Measurements from ENCODE around the gene CNBD2. TPM values are rescaled to one million over a fixed set of nuclear protein-coding genes. Genes with fewer than 3 reads are reported as not detected.
"Not testable (repeated sequence)": the region's sequence is repeated elsewhere in the genome, so short reads cannot be mapped to it uniquely, and the experiment has no call there.

The CNBD2 gene
- total RNA-seq, 2 donors from 2014 or later: 8.0 to 23.4 TPM

DNA sequence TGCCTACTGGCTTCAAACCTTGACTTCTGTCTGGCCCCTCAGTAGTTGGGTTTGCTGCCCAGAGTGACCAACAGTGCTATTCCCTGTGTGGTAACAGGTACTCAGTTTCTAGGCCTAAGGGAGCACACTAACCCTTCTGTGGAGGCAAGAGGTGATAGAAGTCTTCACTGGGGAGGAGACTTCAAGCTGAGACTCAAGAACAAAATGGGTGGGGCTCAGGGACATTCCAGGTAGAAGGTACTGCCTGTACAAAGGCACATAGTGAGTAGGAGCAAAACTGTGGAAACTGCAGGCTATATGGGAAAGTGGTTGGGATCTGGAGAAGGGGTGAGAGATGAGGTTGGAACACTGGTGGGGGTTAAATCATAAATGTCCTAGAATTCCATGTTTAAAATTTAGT is 11.8 kb upstream of the CNBD2 start:
- intact Hi-C loops (cut with DNase I): no loop called here
- no peak for ATAC-seq

DNA sequence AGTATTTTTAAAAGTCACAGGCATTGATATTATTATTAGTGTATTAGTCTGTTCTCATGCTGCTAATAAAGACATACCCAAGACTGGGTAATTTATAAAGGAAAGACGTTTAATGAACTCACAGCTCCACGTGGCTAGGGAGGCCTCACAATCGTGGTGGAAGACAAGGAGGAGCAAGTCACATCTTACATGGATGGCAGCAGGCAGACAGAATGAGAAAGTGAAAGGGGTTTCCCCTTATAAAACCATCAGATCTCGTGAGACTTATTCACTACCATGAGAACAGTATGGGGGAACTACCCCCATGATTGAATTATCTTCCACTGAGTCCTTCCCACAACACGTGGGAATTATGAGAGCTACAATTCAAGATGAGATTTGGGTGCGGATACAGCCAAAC is 9.1 kb upstream of the CNBD2 start:
- H3K27me3 ChIP-seq; intact Hi-C loops (cut with DNase I): not testable (repeated sequence)
- WGBS, 2 donors: 74 to 78% methylated on average over 6 of the region's 6 CpGs

More for the DNA sequence above, 11.8 kb upstream of the CNBD2 start:
- TF ChIP-seq, protein P1, sequence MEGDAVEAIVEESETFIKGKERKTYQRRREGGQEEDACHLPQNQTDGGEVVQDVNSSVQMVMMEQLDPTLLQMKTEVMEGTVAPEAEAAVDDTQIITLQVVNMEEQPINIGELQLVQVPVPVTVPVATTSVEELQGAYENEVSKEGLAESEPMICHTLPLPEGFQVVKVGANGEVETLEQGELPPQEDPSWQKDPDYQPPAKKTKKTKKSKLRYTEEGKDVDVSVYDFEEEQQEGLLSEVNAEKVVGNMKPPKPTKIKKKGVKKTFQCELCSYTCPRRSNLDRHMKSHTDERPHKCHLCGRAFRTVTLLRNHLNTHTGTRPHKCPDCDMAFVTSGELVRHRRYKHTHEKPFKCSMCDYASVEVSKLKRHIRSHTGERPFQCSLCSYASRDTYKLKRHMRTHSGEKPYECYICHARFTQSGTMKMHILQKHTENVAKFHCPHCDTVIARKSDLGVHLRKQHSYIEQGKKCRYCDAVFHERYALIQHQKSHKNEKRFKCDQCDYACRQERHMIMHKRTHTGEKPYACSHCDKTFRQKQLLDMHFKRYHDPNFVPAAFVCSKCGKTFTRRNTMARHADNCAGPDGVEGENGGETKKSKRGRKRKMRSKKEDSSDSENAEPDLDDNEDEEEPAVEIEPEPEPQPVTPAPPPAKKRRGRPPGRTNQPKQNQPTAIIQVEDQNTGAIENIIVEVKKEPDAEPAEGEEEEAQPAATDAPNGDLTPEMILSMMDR (IDR thresholded peaks at IDR 0.05): no peak
- no peak for TF ChIP-seq POLR2A (IDR thresholded peaks at IDR 0.05)
- no peaks in the 10 kb centered on the region for H3K27me3 ChIP-seq
- no peak overlapping the region for H3K4me3 ChIP-seq
- peaks cover 29% of the 10 kb centered on the region for H3K4me1 ChIP-seq
- no peak for DNase-seq
- H3K27ac ChIP-seq: no peak overlapping the region
- H3K36me3 ChIP-seq (replicated peaks in 1 of 2; ENCODE audit: insufficient read depth in 1 of 2, low read depth in 2 of 2): no peaks in the 10 kb centered on the region
- no peaks in the 10 kb centered on the region for H3K9me3 ChIP-seq

DNA sequence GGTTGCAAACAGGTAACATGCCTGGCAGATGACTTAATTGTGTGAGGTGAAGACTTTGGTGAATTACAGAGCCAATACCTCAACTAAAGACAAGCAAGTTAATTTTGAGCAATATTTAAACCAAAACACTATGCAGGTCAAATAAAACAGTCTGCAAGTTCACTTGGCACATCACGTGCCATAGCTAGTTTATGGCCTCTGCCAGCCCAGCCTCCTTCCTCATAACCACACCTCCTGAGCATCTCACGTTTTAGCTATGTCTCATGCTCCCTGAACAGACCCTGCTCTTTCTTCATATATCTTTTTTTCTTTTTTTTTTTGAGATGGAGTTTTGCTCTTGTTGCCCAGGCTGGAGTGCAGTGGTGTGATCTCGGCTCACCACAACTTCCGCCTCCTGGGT is 4.5 kb upstream of the CNBD2 start:
- H3K27me3 ChIP-seq: no peaks in the 10 kb centered on the region
- no peak overlapping the region for H3K4me3 ChIP-seq
- H3K9me3 ChIP-seq: no peaks in the 10 kb centered on the region
- intact Hi-C loops (cut with DNase I): no loop called here
- ATAC-seq: no peak
- no peak overlapping the region for H3K27ac ChIP-seq
- 92 to 95% methylated on average over 4 of the region's 4 CpGs for WGBS, 2 donors
- no peaks in the 10 kb centered on the region for H3K36me3 ChIP-seq (replicated peaks in 1 of 2; ENCODE audit: insufficient read depth in 1 of 2, low read depth in 2 of 2)
- TF ChIP-seq, protein P1 (IDR thresholded peaks at IDR 0.05): no peak
- TF ChIP-seq POLR2A (IDR thresholded peaks at IDR 0.05): no peak
- H3K4me1 ChIP-seq: no peaks in the 10 kb centered on the region
- no peak for DNase-seq

More for the DNA sequence above, 9.1 kb upstream of the CNBD2 start:
- not testable (repeated sequence) for DNase-seq; H3K27ac ChIP-seq; ATAC-seq; H3K36me3 ChIP-seq (replicated peaks in 1 of 2; ENCODE audit: insufficient read depth in 1 of 2, low read depth in 2 of 2); H3K4me3 ChIP-seq; H3K9me3 ChIP-seq
- peaks cover 11% of the 10 kb centered on the region for H3K4me1 ChIP-seq

DNA sequence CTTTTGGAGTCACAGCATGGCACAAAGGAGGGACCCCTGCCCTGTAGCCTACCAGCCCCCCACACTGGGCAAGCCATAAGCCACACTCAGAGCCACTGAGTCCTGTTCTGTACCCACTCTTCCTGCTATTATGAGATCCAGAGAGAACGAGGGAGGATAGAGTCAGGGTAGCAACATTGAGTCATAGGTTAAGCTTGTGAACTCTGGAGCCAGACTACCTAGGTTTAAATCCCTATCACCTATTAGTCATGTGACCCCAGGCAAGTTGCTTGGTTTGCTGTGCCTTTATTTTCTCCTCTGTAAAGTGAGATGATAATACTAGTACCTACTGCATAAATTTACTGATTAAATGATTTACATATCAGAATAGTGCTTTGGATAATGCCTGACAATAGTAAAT is 540 bp downstream of the CNBD2 start:
- ATAC-seq: no peak
- intact Hi-C loops (cut with DNase I): no loop called here
- 71 to 80% methylated on average over 1 of the region's 1 CpG for WGBS, 2 donors
- H3K4me1 ChIP-seq: no peaks in the 10 kb centered on the region
- no peaks in the 10 kb centered on the region for H3K9me3 ChIP-seq
- H3K27me3 ChIP-seq: no peaks in the 10 kb centered on the region
- H3K36me3 ChIP-seq (replicated peaks in 1 of 2; ENCODE audit: insufficient read depth in 1 of 2, low read depth in 2 of 2): no peaks in the 10 kb centered on the region
- DNase-seq: no peak
- no peak overlapping the region for H3K27ac ChIP-seq
- TF ChIP-seq POLR2A (IDR thresholded peaks at IDR 0.05): no peak
- TF ChIP-seq, protein P1 (IDR thresholded peaks at IDR 0.05): no peak
- H3K4me3 ChIP-seq: no peak overlapping the region

DNA sequence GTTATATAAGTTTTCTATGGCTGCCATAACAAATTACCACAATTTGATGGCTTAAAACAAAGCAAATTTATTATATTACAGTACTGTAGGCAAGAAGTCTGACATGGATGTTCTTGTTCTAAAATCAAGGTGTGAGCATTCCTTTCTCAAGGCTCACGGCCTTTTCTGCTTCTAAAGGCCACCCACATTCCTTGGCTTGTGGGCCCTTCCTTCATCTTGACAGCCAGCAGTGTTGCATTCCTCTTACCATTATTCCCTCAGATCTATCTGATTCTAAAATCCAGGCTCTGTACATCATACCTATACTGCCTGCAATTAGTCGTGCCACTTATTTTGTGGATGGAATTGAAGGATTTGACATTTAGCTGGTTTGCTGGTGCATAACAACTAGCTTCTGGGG is 3.6 kb downstream of the CNBD2 start:
- Histone ChIP-seq H3K4me3 (no peak overlapping the region), H3K4me1 (no peaks in the 10 kb centered on the region), H3K36me3 (replicated peaks in 1 of 2; ENCODE audit: insufficient read depth in 1 of 2, low read depth in 2 of 2) (no peaks in the 10 kb centered on the region), H3K9me3 (no peaks in the 10 kb centered on the region), H3K27ac (no peak overlapping the region), H3K27me3 (no peaks in the 10 kb centered on the region)
- WGBS, 2 donors: 81 to 97% methylated on average over 2 of the region's 2 CpGs
- no peak for DNase-seq
- intact Hi-C loops (cut with DNase I): no loop called here
- TF ChIP-seq POLR2A (IDR thresholded peaks at IDR 0.05): no peak
- TF ChIP-seq, protein P1 (IDR thresholded peaks at IDR 0.05): no peak
- no peak for ATAC-seq
